Measurements from ENCODE around the gene OTOGL. TPM values are rescaled to one million over a fixed set of nuclear protein-coding genes. Genes with fewer than 3 reads are reported as not detected.

The OTOGL gene
- total RNA-seq, 1 donor from 2014 or later, result 0.27 TPM

DNA sequence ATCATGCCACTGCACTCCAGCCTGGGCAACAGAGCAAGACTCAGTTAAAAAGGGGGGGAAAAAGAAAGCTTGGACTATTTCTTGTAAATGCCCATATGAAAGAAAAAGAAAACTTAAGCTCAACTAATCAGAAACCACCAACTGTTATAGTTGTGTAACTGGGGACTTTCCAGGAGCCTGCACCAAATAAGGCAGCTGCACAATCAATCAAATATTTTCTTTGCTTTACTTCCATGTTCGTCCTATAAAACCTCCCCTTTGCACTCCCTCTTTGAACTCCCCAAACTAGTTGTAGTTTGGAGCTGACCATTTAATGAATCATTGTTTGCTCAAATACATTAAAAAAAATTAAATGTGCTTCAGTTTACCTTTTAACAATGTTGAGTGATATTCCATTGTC, 54.9 kb downstream of the OTOGL start:
- no peaks in the 10 kb centered on the region for H3K36me3 Mint-ChIP-seq
- H3K4me3 Mint-ChIP-seq, result no peak overlapping the region
- no peaks in the 10 kb centered on the region for H3K4me1 Mint-ChIP-seq (ENCODE audit: unreplicated experiment)
- no peaks in the 10 kb centered on the region for H3K9me3 Mint-ChIP-seq
- H3K27ac Mint-ChIP-seq, result no peak overlapping the region
- no peak for DNase-seq (ENCODE audit: extremely low spot score, unreplicated experiment)
- H3K27me3 Mint-ChIP-seq, result no peaks in the 10 kb centered on the region
- TF ChIP-seq, protein P1, sequence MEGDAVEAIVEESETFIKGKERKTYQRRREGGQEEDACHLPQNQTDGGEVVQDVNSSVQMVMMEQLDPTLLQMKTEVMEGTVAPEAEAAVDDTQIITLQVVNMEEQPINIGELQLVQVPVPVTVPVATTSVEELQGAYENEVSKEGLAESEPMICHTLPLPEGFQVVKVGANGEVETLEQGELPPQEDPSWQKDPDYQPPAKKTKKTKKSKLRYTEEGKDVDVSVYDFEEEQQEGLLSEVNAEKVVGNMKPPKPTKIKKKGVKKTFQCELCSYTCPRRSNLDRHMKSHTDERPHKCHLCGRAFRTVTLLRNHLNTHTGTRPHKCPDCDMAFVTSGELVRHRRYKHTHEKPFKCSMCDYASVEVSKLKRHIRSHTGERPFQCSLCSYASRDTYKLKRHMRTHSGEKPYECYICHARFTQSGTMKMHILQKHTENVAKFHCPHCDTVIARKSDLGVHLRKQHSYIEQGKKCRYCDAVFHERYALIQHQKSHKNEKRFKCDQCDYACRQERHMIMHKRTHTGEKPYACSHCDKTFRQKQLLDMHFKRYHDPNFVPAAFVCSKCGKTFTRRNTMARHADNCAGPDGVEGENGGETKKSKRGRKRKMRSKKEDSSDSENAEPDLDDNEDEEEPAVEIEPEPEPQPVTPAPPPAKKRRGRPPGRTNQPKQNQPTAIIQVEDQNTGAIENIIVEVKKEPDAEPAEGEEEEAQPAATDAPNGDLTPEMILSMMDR (conservative IDR thresholded peaks at IDR 0.05), result no peak

DNA sequence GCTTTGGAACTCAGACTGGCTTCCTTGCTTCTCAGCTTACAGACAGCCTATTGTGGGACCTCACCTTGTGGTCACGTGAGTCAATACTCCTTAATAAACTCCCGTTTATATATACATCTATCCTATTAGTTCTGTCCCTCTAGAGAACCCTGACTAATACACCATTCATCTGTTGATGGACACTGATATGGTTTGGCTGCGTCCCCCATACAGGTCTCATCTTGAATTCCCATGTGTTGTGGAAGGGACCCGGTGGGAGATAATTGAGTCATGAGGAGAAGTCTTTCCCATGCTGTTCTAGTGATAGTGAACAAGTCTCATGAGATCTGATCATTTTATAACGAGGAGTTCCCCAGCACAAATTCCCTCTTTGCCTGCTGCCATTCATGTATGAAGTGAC, 57.0 kb downstream of the OTOGL start:
- TF ChIP-seq, protein P1 (conservative IDR thresholded peaks at IDR 0.05), result no peak
- Mint-ChIP-seq H3K9me3 (no peaks in the 10 kb centered on the region), H3K4me3 (no peak overlapping the region), H3K27me3 (no peaks in the 10 kb centered on the region), H3K4me1 (ENCODE audit: unreplicated experiment) (no peaks in the 10 kb centered on the region), H3K36me3 (no peaks in the 10 kb centered on the region), H3K27ac (no peak overlapping the region)
- no peak for DNase-seq (ENCODE audit: extremely low spot score, unreplicated experiment)

DNA sequence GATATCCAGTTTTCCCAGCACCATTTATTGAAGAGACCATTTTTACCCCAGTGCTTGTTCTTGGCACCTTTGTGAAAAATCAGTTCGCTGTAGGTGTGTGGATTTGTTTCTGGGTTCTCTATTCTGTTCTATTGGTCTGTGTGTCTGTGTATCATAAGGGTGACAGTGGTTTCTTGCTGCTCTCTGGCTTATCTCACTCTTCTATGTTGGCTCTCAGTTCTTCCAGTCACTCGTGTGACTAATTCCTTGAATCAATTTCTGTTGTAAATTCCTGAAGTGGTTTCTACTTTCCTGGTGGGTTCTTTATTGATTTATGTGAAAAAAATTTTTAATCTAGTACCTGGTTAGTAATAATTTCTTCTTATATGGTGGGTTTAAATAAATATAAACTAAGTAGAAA, 58.3 kb downstream of the OTOGL start:
- Mint-ChIP-seq H3K36me3 (no peaks in the 10 kb centered on the region), H3K9me3 (no peaks in the 10 kb centered on the region), H3K4me1 (ENCODE audit: unreplicated experiment) (no peaks in the 10 kb centered on the region), H3K27me3 (no peaks in the 10 kb centered on the region), H3K27ac (no peak overlapping the region), H3K4me3 (no peak overlapping the region)
- DNase-seq (ENCODE audit: extremely low spot score, unreplicated experiment), result no peak
- TF ChIP-seq, protein P1 (conservative IDR thresholded peaks at IDR 0.05), result no peak

DNA sequence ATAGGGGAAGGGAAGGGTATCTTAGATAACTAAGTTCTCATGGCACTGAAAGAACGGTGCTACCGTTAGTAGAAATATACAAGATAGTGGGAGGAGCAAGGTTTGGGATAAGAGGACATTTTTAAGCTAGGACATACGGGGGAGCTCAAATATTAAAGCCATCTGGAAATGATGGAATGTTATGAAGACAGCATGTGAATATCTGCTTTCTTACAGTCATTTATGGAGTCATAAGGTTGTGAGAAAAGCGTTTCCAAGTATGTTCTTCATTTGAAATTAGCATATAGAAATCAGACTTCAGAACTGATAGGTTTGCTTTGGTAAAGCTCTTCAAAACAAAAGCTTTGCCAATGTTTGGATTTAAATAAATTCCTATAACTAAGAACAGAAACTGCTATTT, 62.3 kb downstream of the OTOGL start:
- Mint-ChIP-seq H3K27me3 (no peaks in the 10 kb centered on the region), H3K27ac (no peak overlapping the region), H3K4me1 (ENCODE audit: unreplicated experiment) (no peaks in the 10 kb centered on the region), H3K4me3 (no peak overlapping the region), H3K9me3 (no peaks in the 10 kb centered on the region), H3K36me3 (no peaks in the 10 kb centered on the region)
- no peak for DNase-seq (ENCODE audit: extremely low spot score, unreplicated experiment)
- TF ChIP-seq, protein P1 (conservative IDR thresholded peaks at IDR 0.05), result no peak

DNA sequence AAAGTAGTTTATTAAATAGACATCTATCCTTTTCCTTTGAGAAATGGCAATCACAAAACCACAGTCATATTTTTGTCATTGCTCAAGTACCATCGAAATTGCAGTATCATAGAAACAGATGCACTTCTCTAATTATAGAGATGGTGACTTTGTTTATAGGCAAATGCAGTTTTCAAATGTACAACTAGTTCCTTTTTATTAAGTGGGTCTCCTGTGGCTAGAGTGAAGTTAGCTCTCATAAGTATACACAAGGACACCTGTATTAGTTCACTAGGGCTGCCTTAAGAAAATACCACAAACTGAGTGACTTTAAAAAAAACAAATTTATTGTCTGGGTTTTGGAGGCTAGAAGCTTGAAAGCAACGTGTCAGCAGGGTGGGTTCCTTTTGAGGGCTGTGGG, 62.8 kb downstream of the OTOGL start:
- TF ChIP-seq, protein P1 (conservative IDR thresholded peaks at IDR 0.05), result no peak
- DNase-seq (ENCODE audit: extremely low spot score, unreplicated experiment), result no peak
- no peaks in the 10 kb centered on the region for H3K9me3 Mint-ChIP-seq
- H3K4me1 Mint-ChIP-seq (ENCODE audit: unreplicated experiment), result no peaks in the 10 kb centered on the region
- no peaks in the 10 kb centered on the region for H3K27me3 Mint-ChIP-seq
- no peak overlapping the region for H3K27ac Mint-ChIP-seq
- no peak overlapping the region for H3K4me3 Mint-ChIP-seq
- H3K36me3 Mint-ChIP-seq, result no peaks in the 10 kb centered on the region

DNA sequence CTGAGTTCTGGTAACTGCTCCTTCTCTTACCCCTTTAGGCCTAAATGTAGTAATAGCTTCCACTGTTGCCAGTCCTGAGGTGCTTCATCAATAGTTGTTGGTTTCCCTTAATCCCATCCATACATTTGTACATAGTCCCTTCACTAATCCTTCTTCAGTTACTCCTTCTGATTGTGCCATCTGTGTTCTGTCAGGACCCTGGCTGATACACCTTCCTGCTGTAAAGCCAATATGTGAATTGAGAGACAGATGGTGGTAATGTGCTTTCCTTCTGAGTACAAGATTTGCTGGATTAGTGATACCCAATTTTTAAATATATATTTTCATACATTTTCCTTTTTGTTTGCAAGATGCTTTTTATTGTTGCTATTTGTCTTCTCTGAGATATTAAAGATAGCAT, 66.4 kb downstream of the OTOGL start:
- no peak overlapping the region for H3K27ac Mint-ChIP-seq
- H3K4me3 Mint-ChIP-seq, result no peak overlapping the region
- H3K36me3 Mint-ChIP-seq, result no peaks in the 10 kb centered on the region
- H3K9me3 Mint-ChIP-seq, result no peaks in the 10 kb centered on the region
- H3K4me1 Mint-ChIP-seq (ENCODE audit: unreplicated experiment), result no peaks in the 10 kb centered on the region
- DNase-seq (ENCODE audit: extremely low spot score, unreplicated experiment), result no peak
- no peaks in the 10 kb centered on the region for H3K27me3 Mint-ChIP-seq
- TF ChIP-seq, protein P1 (conservative IDR thresholded peaks at IDR 0.05), result no peak

All from type B pancreatic cell (in vitro differentiated cells).